Karpas-422 (cell line): ENCODE data around the gene RAB40B. TPM values are rescaled to one million over a fixed set of nuclear protein-coding genes. Genes with fewer than 3 reads are reported as not detected.

Experiments used
- DNase-seq: peaks from one replicate; pipeline ENCODE4 v3.0.0-alpha.2; 2015
- H2AFZ ChIP-seq: fragments of 200-600 bp; sonication (generic); 2 replicates; pipeline ENCODE4 v1.6.1; 2014; ENCODE audit warnings: antibody characterized with exemption, low read length, mixed read lengths
- H3K27ac ChIP-seq: fragments of 200-600 bp; sonication (generic); 2 replicates; pipeline ENCODE4 v1.5.1; 2014; ENCODE audit warnings: mild to moderate bottlenecking, low read length, moderate library complexity
- H3K27me3 ChIP-seq: fragments of 200-600 bp; sonication (generic); 2 replicates; pipeline ENCODE4 v1.6.1; 2014; ENCODE audit warnings: low read length, mixed read lengths
- H3K36me3 ChIP-seq: fragments of 200-600 bp; sonication (generic); 2 replicates; pipeline ENCODE4 v1.6.1; 2014; ENCODE audit warnings: low read length, mixed read lengths; ENCODE audit not compliant: insufficient read depth
- H3K4me1 ChIP-seq: fragments of 200-600 bp; sonication (generic); 2 replicates; pipeline ENCODE4 v1.6.1; 2014; ENCODE audit warnings: mild to moderate bottlenecking, low read length, mixed read lengths
- H3K4me2 ChIP-seq: fragments of 200-600 bp; sonication (generic); 2 replicates; pipeline ENCODE4 v1.6.1; 2014; ENCODE audit warnings: low read length, low read depth, mild to moderate bottlenecking; ENCODE audit not compliant: poor library complexity, severe bottlenecking
- H3K4me3 ChIP-seq: fragments of 200-600 bp; sonication (generic); 2 replicates; pipeline ENCODE4 v1.5.1; 2014; ENCODE audit warnings: mild to moderate bottlenecking, antibody characterized with exemption, low read length, mixed read lengths
- H3K79me2 ChIP-seq: fragments of 200-600 bp; sonication (generic); 2 replicates; pipeline ENCODE4 v1.6.1; 2014; ENCODE audit warnings: mild to moderate bottlenecking, low read length, mixed read lengths
- H3K9ac ChIP-seq: fragments of 200-600 bp; sonication (generic); 2 replicates; pipeline ENCODE4 v1.6.0; 2014; ENCODE audit warnings: low read length
- H3K9me2 ChIP-seq: fragments of 200-600 bp; sonication (generic), shearing (Covaris generic); replicated peaks from 2 replicates; pipeline ENCODE4 v1.6.0; 2014; ENCODE audit warnings: mild to moderate bottlenecking, low read length, moderate library complexity; ENCODE audit not compliant: insufficient read depth
- H3K9me3 ChIP-seq: fragments of 300-700, 200-600 bp; sonication (generic); 2 replicates; pipeline ENCODE4 v1.6.1; 2014; ENCODE audit warnings: low read length, mixed read lengths
- H4K20me1 ChIP-seq: fragments of 200-600 bp; sonication (generic); 2 replicates; pipeline ENCODE4 v1.6.1; 2014; ENCODE audit warnings: mild to moderate bottlenecking, antibody characterized with exemption, low read length, low read depth; ENCODE audit not compliant: insufficient read depth
- total RNA-seq: library from RNA; depleted of rRNA; stranded (reverse); fragments of >200 nt; shearing (Covaris generic); gene quantifications from 2 replicates; pipeline ENCODE4 v1.2.3, GENCODE V29; 2014; ENCODE audit warnings: low replicate concordance

Gene RAB40B
- total RNA-seq, 1 experiment from 2014 or later: 1.7 TPM

DNA sequence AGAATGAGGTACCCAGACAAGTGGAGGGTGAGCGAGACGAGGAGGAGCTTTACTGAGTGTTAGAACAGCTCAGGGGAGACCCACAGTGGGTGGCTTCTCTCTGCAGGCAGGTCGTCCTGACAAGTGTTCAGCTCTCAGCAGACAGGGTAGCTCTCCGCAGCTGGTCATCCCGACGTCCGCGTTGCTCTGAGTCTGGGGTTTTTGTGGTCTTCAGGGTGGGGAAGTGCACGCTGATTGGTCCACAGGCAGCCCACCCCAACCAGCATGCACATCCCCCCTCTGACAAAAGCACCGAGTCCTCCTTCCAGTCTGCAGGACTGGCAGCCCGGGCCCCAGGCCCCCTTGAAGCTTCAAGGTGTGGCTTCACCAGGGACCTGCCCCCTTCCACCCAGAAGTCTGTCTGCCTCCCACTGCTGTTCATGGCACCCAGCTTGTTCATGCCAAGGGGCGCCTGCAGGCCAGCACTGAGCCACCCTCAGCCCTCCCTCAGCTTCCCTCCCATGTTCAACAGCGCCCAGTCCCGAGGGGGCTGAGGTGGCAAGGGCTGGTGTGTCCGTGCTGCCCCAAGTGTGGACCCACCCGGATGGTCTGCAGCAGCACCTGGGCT is 30.4 kb downstream of the RAB40B start:
- no peaks in the 10 kb centered on the region for H3K9me2 ChIP-seq
- H3K27me3 ChIP-seq: no peaks in the 10 kb centered on the region
- H3K79me2 ChIP-seq: no peaks in the 10 kb centered on the region
- no peak for DNase-seq
- no peak overlapping the region for H3K4me2 ChIP-seq
- H3K4me3 ChIP-seq: no peak overlapping the region; the same call in 1 of the 2 replicates
- no peaks in the 10 kb centered on the region for H3K9me3 ChIP-seq
- peaks cover 4% of the 10 kb centered on the region for H3K4me1 ChIP-seq
- H2AFZ ChIP-seq: no peak overlapping the region
- no peak overlapping the region for H3K27ac ChIP-seq
- no peaks in the 10 kb centered on the region for H3K36me3 ChIP-seq
- H4K20me1 ChIP-seq: no peaks in the 10 kb centered on the region
- 0 out of 2 replicates have a peak overlapping the region, but pooled peaks have one; percentile 33 for H3K9ac ChIP-seq

DNA sequence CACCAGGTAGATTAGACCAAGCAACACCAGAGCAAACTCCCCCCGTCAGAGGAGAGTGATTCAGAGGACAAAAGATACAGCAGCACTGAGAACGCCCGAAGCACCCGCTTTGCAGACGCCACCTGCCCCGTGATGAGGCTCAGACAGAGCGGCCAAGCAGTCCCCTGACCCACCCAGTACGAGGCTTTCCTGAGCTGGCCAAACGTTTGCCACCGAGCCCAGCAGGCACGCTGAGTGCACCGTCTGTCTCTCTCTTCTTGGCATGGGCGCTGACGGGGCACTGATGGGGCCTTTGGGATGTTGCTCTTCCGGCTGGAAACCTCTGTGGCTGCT is 30.9 kb downstream of the RAB40B start:
- DNase-seq: no peak
- no peaks in the 10 kb centered on the region for H3K36me3 ChIP-seq

DNA sequence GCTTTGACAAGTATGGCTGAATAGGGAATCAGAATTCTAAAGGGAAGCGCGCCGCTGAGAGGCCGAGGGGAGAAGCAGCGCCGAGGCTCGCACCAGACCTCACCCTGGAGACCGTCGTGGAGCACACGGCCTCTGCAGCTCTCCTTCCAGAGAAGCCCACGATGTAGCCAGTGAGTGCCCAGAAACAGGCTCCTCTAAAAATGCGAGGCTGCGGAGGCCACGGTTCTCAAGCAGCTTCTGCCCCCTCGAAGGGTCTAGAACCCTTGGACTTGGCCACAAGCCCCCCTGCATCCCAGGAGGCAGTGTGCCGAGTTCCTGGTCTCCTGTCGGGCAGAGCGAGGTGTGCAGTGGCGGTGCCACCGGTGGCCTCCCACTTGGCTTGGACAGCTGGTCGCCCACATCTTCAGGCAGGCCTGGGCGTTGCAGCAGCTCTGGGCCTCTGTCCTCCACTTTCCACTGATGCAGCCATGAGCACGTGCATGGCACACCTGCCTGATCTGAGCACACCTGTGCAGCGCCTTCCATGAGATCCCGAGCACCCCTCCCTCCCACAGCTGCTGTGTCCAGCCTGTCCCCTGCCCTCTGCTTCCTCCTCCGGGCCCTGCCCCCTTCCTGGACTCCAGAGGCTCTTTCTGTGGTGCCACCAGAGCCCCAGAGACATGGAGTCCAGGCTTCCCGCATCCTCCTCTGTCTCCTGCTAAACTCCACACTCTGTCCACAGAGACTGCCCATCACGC is 31.4 kb downstream of the RAB40B start:
- no peak overlapping the region for H3K4me3 ChIP-seq
- no peak overlapping the region for H3K27ac ChIP-seq
- no peak overlapping the region for H3K9ac ChIP-seq
- peaks cover 4% of the 10 kb centered on the region for H3K4me1 ChIP-seq
- H4K20me1 ChIP-seq: no peaks in the 10 kb centered on the region
- H3K9me3 ChIP-seq: no peaks in the 10 kb centered on the region
- H3K9me2 ChIP-seq: no peaks in the 10 kb centered on the region
- no peaks in the 10 kb centered on the region for H3K27me3 ChIP-seq
- no peaks in the 10 kb centered on the region for H3K79me2 ChIP-seq
- H3K4me2 ChIP-seq: no peak overlapping the region
- DNase-seq: no peak
- no peak overlapping the region for H2AFZ ChIP-seq
- H3K36me3 ChIP-seq: no peaks in the 10 kb centered on the region

More for the DNA sequence above, 30.9 kb downstream of the RAB40B start:
- H3K4me1 ChIP-seq: peaks cover 4% of the 10 kb centered on the region
- no peak overlapping the region for H2AFZ ChIP-seq
- H3K4me2 ChIP-seq: no peak overlapping the region
- no peak overlapping the region for H3K9ac ChIP-seq
- H3K27me3 ChIP-seq: no peaks in the 10 kb centered on the region
- H3K27ac ChIP-seq: no peak overlapping the region
- H4K20me1 ChIP-seq: no peaks in the 10 kb centered on the region
- no peaks in the 10 kb centered on the region for H3K9me3 ChIP-seq
- no peaks in the 10 kb centered on the region for H3K79me2 ChIP-seq
- H3K9me2 ChIP-seq: no peaks in the 10 kb centered on the region
- no peak overlapping the region for H3K4me3 ChIP-seq

DNA sequence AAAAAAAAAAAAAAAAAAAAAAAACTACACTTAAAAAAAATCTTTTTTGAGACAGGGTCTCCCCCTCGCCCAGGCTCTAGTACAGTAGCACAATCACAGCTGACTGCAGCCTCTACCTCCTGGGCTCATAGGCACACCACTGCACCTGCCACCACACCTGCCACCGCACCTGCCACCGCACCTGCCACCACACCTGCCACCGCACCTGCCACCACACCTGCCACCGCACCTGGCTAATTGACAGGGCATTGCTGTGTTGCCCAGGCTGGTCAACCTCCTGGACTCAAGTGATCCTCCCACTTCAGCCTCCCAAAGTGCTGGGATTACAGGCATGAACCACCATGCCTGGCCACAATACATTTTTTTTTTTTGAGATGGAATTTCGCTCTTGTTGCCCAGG is 32.6 kb downstream of the RAB40B start:
- Histone ChIP-seq H3K36me3 (no peaks in the 10 kb centered on the region), H3K4me3 (no peak overlapping the region), H2AFZ (no peak overlapping the region), H3K27me3 (no peaks in the 10 kb centered on the region), H3K9ac (no peak overlapping the region), H3K4me2 (no peak overlapping the region), H3K9me2 (no peaks in the 10 kb centered on the region), H3K9me3 (no peaks in the 10 kb centered on the region), H3K4me1 (peaks cover 4% of the 10 kb centered on the region), H3K79me2 (no peaks in the 10 kb centered on the region), H4K20me1 (no peaks in the 10 kb centered on the region), H3K27ac (no peak overlapping the region)
- DNase-seq: no peak

DNA sequence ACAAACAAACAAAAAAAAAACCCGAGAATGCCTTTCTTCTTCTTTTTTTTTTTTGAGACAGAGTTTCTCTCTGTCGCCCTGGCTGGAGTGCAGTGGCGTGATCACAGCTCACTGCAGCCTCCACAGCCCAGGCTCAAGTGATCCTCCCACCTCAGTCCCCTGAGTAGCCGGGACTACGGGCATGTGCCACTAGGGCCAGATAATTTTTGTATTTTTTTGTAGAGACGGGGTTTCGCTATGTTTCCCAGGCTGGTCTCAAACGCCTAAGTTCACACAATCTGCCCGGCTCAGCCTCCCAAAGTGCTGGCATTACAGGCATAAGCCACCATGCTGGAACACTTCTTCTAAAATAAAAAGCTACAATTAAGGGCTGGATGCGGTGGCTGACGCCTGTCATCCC is 33.3 kb downstream of the RAB40B start:
- no peak for DNase-seq

GRCh38 chr17:82664701-82665182 is 33.8 kb downstream of the RAB40B start:
- Histone ChIP-seq H3K9me3 (no peaks in the 10 kb centered on the region), H3K27me3 (no peaks in the 10 kb centered on the region), H2AFZ (no peak overlapping the region), H4K20me1 (no peaks in the 10 kb centered on the region), H3K9ac (no peak overlapping the region), H3K4me2 (no peak overlapping the region), H3K27ac (no peak overlapping the region), H3K79me2 (no peaks in the 10 kb centered on the region), H3K4me3 (no peak overlapping the region), H3K4me1 (peaks cover 4% of the 10 kb centered on the region), H3K9me2 (no peaks in the 10 kb centered on the region), H3K36me3 (no peaks in the 10 kb centered on the region)
- DNase-seq: no peak

More for the DNA sequence above, 33.3 kb downstream of the RAB40B start:
- Histone ChIP-seq H3K4me3 (no peak overlapping the region), H3K79me2 (no peaks in the 10 kb centered on the region), H3K27me3 (no peaks in the 10 kb centered on the region), H4K20me1 (no peaks in the 10 kb centered on the region), H2AFZ (no peak overlapping the region), H3K9ac (no peak overlapping the region), H3K4me2 (no peak overlapping the region), H3K27ac (no peak overlapping the region), H3K4me1 (peaks cover 4% of the 10 kb centered on the region), H3K9me2 (no peaks in the 10 kb centered on the region), H3K9me3 (no peaks in the 10 kb centered on the region), H3K36me3 (no peaks in the 10 kb centered on the region)

GRCh38 chr17:82664276-82664575 is 34.3 kb downstream of the RAB40B start:
- no peaks in the 10 kb centered on the region for H3K79me2 ChIP-seq
- no peaks in the 10 kb centered on the region for H3K9me2 ChIP-seq
- no peaks in the 10 kb centered on the region; the same call in 1 of the 2 replicates for H3K9me3 ChIP-seq
- no peaks in the 10 kb centered on the region for H3K27me3 ChIP-seq
- H2AFZ ChIP-seq: no peak overlapping the region
- no peak overlapping the region for H3K4me3 ChIP-seq
- H3K27ac ChIP-seq: no peak overlapping the region
- DNase-seq: no peak
- H3K4me2 ChIP-seq: no peak overlapping the region
- H4K20me1 ChIP-seq: no peaks in the 10 kb centered on the region
- peaks cover 4% of the 10 kb centered on the region for H3K4me1 ChIP-seq
- H3K36me3 ChIP-seq: no peaks in the 10 kb centered on the region
- H3K9ac ChIP-seq: no peak overlapping the region

GRCh38 chr17:82663381-82664275 is 34.9 kb downstream of the RAB40B start:
- no peak for DNase-seq
- Histone ChIP-seq H3K4me1 (peaks cover under 1% of the 10 kb centered on the region), H3K9me2 (no peaks in the 10 kb centered on the region), H2AFZ (no peak overlapping the region), H3K79me2 (no peaks in the 10 kb centered on the region), H3K9ac (no peak overlapping the region), H3K27me3 (no peaks in the 10 kb centered on the region), H3K4me2 (no peak overlapping the region), H3K36me3 (no peaks in the 10 kb centered on the region), H3K4me3 (no peak overlapping the region), H3K9me3 (no peaks in the 10 kb centered on the region; the same call in 1 of the 2 replicates), H3K27ac (no peak overlapping the region), H4K20me1 (no peaks in the 10 kb centered on the region)
